Measurements from ENCODE around the gene ACOX1.

The ACOX1 gene

DNA sequence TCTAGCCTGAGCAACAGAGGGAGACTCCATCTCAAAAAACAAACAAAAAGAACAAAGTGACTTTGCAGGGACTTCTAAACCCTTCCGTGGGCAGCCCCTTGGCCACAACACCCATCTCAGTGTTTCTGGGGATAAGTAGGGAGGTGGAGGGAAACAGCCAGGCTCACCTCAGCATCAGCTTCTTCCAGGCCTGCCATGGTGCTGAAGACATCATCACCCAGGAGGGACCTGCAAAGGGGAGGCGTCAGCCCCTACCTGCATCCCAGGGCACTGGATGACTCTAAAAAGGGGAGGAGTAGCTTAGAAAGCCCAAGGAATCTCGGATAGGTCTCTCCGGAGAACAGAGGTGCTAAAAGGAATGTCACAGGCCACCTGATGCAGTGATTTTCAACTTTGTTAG is 47.9 kb downstream of the ACOX1 start:
- DNase-seq = no peak

DNA sequence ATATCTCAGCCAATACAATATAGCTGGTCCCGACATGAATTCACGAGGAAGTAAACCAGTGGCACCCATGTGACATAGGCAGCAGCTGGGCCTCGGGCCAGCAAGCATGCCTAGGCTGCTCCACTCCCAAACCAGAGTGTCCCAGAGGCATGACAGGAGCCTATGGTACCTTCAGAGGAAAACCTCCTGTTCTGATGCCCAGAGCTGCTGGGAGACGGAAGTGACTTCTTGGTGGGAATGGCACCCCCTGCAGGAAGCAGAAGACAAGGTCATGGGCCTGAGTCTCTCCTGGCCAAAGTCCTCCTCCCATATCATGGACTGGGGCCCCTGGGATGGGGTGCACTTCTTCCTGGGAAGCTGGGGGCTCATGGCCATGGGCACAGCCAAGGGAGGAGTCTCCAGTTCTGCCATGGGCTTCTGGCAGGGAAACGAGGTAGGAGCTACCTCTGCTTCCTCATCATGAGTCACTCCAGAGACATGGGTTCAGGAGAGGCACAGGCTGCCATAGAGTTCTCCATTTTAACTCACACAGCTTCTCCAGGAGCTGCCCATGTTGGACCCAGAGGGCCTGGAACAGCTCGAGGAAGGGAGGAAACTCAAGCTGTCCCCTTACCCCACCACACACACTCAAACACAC is 51.6 kb downstream of the ACOX1 start:
- DNase-seq = no peak

DNA sequence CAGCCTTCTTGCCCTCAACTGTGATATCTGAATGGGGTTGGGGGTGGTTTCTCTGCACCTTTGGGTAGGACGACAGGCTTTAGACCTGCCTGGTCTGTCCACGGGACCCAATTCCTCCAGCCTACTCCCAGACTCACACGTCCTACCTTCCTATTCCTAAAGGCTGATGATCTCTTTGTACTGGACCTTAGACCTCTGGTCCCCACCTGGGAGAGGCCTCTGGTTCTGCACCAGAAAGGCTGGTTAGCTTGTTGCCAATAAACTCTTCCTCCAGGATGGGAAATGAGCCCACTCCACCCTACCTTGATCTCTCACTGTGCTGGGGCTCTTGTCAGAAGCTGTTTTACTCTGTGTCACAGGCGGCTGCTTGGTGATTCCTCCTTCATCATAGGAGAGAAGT is 52.5 kb downstream of the ACOX1 start:
- no peak for DNase-seq

DNA sequence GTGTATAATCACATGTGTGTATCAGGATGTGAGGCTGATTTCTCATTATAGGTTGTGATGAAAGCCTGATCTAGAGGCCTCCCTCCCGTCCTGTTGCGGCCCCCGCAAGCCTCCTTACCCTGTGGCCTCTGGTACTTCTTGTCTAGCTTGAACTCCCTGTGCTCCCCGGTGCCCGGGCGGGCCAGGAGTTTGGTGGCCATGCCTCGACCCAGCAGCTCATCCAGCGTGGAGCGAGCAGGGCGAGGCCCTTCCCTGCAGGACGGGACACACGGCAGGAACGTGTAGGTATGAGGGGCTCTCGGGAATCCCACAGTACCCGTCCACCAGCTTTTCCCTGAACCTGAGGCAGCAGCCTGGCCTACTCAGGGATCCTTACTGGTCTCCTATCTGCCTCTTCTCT is 53.1 kb downstream of the ACOX1 start:
- no peak for DNase-seq

DNA sequence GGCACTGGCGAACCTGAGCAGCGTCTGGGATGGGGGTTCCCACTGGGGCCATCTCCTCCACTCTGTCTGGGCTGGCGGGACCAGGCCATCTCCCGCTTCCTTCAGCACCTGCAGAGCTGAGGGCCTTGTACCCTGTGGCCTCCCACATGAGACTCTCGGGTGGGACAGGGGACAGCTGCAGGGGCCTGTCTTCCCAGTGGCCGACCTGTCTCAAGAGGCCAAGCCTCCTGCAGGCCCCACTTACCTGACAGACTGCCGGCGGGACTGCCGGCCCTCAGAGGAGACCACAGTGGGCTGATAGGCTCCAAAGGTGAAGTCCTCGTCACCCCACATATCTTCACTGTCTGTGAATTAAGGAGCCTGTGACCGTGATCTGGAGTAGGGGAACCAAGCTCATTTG is 53.9 kb downstream of the ACOX1 start:
- DNase-seq = no peak

DNA sequence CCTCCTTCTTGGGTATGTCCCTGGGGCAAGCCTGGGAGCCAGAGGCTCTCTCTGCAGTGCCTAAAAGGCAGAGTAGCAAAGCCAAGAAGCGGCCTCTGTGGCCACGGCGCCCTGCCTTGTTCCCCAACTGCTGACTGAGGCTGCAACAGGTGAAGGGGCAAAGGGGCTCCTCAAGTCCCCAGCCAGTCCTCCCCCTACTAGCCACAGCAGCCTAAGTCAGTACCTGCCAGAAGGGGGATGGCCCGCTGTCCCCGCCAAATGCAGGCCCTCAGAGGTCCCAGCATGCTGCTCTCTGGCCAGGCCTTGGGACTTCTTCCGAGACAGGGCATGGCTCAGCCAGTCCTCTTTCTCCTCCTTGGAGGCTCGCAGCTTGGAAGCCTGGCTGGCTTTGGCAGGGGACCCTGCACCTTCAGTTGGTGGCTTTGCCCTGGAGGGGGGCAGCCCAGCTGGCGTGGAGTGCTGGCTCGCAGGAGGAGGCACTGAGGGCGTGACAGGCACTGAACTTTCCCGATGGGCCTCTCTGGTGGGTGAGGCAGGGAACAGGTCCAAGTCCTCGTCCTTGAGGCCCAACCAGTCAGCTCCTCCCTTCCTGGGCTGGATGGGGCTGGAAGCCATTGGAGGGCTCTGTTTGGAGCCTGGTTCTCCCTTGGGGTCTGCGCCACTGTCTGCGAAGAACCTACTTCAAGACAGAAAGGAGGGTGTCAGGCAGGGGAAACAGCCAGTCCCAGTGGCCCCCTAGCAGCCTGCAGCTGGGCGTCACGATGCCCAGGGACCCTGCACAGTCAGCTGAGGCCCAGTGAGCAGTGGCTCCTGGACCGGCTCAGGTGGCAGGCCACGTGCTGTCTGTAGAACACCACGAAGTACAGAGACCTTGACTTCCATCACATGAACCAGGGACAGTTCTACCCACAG is 55.7 kb downstream of the ACOX1 start:
- no peak for DNase-seq

DNA sequence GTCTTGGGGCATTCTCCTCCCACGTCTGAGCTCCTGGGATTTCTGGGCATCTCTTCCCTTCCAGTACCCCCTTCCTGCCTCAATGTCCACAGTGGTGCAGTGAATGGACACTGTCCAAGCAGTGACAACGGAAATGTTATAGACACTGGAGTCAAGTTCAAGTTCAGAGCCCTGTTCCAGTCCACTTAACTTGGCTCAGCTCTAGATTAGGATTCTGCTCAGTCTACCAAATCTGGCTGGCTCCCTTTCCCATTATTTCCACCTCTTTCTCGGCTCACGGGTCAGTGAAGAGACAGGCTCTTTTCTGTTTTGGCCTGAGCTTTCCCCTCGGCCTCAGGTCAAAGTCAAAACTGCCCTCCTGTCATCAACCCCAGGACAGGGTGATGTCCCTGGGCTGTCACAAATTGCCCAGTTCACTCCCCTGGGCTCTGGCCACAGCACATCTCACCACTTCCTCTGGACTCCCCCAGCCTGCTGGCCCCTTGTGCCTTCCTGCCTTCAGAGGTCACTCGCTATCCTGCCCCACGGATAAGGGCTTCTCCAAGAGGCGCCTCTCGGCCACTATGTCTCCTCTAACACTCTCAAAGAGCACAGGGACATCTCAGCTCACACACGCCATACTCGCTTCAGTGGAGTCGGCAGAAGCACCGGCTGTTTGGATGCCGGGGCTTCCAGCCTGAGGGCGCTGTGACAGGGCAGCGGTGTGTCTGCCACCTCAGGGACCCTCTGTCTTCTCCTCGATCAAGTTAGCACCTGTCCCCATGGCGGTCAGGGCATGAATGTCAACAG is 56.6 kb downstream of the ACOX1 start:
- DNase-seq = no peak

DNA sequence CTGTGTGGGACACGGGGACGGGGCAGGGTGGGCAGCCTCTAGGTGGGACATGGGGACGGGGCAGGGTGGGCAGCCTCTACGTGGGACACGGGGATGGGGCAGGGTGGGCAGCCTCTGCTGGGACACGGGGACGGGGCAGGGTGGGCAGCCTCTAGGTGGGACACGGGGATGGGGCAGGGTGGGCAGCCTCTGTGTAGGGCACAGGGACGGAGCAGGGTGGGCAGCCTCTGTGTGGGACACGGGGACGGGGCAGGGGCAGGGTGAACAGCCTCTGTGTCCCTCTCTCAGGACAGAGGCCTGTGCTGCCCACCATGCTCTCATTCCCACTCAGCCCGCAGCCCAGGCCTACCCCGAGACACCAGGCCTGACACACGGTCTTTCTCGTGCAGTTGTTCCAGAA is 57.4 kb downstream of the ACOX1 start:
- DNase-seq = no peak

DNA sequence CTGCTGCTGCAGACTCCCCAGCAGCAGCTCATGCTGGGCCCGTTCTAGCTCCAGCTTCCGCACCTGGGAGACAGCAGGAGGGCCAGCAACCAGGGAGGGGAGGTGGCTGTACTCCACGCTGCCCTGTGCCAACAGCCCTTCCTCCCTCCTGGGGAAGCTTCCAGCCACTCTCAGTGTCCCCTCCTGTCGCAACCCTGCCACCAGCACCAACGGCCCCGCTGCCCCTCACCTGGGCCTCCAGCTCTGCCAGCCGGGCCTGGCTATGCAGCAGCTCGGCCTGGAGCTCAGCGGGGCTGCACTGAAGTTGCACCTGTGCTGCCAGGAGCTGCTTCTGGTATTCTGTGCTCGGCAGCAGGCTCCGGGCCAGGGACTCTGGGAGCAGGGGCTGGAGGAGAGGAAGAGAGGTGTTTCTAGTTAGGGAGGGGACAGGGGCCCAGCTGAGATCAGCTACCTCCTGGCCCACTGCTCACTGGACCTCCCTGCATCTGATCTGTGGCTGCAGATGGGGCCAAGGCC is 58.9 kb downstream of the ACOX1 start:
- DNase-seq = no peak

DNA sequence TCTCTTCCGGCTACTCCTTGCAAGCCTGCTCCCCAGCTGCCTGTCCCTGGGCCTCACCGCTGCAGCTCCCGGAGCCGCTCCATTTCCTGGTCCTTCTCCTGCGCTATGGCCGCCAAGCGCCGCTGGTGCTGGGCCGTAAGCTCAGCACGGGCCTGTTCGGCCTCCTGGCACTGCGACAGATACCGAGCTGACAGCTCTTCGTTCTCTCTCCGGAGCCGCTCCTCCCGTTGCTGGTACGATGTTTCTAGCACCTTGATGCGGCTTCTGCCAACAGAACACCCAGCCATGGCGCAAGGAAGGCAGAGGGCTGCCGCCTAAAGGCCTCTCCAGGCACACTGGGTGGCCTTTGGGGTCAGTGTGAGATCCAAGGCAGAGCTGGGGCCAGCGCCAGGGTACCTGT is 59.4 kb downstream of the ACOX1 start:
- DNase-seq = no peak

DNA sequence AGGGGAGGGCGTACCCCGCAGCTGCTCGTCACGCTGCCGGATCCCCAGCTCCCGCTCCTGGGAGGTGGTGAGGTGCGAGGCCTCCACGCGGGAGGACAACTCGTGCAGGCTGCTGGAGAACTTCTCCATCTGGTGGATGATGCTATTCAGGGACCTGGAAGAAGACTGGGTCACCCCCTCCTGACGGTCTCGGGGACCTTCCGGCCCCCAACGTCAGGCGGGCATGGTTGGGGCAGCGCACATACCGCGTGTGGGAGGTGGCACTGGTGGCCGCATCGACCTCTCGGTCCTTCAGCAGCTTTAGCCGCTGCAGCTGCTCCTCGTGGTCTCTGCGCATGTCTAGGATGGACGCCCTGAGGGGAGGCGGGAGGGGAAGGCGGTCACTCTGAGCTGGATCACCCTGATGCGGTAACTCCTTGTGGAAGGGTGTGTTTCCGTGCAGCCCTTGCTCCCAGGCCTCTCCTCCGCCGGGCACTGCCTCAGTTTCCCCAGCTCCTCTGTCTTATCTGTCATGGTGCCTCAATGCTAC is 61.0 kb downstream of the ACOX1 start:
- DNase-seq = no peak

DNA sequence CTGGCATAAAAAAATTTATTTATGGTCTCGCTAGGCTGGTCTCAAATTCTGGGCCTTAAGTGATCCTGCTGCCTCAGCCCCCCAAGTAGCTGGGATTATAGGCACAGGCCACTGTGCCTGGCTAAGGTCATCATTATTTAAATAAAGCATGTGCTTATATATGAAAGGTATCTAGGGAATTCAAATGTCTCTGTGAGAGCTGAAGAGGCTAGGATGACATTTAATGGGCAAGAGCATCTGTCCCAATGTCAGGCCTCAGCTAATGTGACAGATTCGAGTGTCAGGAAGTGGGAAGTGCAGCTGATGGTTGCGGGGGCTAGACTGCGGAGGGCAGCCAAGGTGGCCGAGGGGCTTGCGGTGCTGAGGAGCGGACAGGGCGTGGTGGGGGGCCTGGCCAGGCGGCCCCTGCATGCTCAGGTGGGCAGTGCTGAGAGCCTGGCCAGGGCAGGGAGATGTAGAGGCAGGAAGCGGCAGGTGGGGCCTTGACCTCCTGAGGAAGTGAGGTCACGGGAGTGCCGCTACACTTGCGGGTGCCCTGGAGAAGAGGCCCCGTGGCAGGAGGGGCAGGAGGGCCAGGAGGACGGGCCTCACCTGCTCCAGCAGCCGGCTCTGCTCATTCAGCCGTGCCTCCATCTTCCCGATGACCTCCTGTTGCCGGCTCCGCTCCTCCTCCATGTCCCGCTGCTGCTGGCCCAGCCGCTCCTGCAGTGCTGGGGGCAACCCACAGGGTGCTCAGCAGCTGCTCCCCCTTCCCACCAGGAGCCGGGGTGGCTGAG is 61.6 kb downstream of the ACOX1 start:
- no peak for DNase-seq

DNA sequence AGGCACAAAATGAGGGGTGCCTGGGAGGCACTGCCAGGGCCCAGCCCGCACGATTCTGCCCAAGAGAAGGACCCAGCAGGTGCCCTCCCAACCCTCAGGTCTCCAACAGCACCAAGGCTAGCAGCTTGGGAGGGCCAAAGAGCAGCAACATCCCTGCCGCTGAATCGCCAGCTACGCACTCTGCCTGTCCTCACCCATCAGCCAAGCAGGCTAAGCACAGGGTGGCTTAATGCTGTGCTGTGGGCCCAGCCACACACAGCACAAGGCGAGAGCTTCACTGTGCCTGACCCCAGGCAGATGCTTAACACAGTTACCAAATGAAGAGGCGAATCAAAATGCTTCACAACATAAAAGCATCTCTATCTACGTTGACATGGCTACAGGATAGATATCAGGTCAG is 63.7 kb downstream of the ACOX1 start:
- DNase-seq = no peak

DNA sequence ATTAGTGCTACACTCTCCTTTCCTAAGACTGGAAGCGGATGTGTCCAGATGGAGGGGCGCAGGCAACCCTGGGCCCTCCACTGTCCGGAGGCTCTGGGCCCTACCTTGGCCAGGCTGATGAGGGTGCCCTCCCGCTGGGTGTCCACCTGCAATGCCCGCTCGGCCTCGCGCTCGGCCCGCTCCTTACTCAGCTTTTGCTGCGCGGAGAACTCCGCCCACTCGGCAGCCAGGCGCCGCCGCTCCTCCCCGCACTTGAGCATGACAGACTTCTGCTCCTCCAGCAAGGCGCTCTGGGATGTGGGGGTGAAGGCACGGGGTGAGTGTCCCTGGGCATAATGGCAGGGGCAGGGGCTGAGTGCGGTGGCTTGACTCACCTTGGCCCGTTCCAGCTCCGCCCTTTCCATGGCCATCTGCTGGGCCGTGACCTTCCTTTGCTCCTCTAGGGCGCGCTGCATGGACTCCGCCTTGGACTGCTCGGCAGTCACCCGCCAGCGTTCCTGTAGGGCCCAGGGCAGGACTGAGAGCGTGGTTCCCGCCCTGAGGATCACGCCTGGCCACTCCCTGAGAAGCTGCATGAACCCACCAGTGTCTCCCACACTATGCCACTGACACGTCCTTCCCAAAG is 64.2 kb downstream of the ACOX1 start:
- no peak for DNase-seq

DNA sequence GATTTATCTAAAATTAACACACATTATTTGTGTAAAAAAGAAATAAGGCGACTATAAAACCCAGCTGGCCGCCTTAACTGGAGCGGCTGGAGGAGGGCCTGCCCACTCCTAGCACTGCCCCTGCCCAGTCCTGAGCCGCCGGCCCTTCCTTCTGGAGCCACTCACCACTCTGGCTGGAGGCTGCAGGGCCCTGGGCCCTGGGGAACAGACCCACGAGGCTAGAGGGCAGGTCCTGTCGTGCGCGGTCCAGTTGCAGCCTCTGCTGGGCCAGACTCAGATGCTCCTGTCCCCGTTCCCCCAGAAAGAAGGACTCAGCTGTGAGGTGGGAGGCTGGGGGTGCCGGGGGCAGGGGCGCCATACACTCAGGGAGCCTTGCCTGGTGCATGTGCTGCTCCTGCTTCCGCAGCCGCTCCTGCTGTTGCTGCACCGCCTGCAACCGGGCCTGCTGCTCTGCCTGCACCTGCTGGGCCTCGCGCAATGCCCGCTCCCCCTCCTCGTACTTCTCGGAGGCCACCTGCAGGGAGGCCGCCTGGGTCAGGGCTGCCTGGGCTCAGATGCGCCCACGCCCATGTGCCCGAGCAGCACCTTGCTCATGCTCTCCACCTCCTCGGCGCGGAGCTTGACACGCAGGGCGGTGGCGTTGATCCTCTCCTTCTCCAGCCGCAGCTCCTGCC is 65.3 kb downstream of the ACOX1 start:
- no peak for DNase-seq

DNA sequence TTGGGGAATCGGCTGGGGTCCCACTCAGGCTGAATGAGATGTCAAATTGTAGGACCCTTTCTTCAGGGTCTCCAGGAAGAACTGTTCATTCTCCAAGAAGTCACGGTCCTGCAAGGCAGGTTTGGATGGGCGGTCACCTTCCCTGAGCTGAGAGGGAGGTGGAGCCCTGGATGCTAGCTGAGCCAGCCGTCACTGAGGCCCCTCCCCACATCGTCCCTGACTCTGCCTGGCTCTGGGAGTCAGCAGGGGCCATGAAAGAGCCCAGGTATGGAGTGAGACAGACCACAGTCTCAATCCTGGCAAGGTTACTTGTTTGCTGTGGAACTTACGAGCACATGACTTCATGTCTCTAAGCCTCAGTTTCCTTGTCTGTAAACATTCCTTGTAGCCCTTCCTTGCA is 68.3 kb downstream of the ACOX1 start:
- DNase-seq = no peak

DNA sequence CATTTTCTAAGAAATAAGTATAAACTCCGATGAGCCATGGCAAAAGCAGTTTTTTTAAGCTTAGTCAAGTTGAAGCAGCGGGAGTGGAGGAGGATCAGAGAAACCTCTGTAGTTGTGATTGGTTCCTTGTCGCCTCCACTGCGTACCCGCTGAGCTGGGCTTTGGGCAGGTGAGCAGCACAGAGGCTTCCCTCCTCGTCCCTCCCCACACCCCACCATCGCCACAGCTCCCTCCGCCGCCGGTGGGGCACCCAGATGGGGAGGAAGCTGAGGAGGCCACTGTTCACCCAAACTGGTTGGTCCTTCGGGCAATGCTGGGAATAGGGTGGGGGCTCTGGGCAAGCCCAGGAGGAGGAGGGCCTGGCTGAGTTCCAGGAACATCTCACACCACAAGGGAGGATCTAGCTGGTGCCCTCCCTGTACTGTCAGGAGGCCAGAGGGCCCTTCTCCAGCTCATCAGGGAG is 69.1 kb downstream of the ACOX1 start:
- DNase-seq = no peak

DNA sequence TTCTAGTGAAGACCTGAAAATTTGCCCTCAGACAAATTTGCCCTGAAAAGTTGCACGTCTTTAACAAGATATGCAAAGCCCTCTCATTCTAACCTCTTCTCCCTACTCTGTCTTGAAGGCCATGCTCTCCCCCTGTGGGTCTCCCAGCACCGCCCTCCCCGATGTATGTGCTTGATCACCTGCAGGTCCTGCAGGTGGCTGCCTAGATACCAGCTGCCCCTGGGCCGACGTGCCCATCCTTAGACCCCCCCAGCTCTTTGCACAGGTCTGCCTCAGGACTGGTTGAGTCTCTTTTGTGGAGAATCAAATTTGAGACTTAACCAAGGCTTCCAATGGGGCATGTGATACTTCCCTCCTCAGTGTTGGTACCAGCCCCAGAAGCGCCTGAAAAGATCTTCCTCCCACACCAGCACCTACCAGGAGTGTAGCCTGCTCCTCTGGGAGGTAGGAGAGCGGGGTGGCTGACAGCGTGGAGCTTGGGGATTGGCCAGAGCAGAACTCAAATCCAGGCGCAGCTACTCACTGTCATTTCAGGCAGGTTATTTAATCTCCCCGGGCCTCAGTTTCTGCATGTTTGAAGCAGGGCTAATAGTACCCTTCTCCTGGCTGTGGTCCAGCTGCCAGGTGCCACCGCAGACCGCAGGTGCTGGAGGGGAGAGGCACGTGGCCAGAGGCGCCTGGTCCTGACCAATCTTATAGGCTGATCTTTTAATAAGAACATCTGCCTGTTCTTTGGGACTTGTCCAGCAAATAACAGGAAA is 69.7 kb downstream of the ACOX1 start:
- no peak for DNase-seq

DNA sequence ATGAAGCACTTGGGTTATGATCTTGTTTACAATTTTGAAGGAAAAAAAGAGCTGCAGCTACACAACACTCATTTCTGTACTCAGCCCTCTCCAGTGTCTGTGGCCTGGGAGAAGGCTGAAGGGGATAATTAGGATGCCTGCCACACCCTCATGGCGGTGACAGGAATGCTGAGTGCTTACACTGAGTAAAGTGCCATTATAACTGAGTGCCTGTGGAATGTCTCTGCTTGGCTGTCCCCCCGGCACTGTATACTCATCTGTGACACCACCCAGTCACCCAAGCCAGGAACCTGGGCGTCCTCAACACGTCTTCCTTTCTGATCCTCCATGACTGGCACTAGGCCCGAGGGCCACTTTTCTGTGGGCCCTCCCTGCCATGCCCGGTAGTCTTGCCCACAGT is 70.8 kb downstream of the ACOX1 start:
- no peak for DNase-seq

DNA sequence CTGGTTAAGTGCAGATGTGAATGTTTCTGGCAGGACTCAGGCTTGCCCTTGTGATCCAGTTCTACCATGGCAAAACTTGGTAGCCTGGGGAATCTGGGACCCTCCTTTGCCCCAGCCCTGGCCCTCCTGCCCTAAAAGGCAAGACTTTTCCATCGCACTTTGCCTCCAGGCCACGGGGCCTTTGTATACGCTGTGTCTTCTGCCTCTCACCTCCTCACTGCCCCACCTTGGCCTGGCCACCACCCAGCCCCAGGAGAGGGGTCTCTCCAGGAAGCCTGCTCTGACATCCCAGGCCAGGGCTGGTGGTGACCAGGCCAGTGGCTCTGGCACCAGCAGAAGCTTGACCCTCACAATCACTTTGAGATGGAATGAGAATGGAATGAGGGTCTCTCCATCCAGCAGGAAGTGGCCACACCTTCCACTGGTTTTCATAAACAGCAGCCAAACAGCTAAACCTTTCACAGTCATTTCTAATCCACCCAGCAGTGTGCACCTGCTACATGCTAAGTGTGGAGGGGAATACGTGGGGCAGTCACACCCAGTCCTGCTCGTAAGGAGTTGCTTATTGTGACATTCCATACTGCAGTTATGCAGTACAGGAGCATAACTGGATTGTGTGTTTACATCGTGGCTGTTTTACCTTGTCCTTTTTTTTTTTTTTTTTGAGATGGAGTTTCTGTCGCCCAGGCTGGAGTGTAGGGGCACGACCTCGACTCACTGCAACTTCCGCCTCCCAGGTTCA is 72.7 kb downstream of the ACOX1 start:
- no peak for DNase-seq
